HepG2 (cell line): ENCODE data around the gene TMEM63C. TPM values are rescaled to one million over a fixed set of nuclear protein-coding genes. Genes with fewer than 3 reads are reported as not detected.
A peak's percentile ranks its signal among the peaks of the same experiment; 100 is the strongest.

Experiments used
- BORCS8-MEF2B ChIP-seq: sonication (generic); formaldehyde crosslinking; IDR thresholded peaks from 2 replicates; pipeline ENCODE4 v1.8.0; 2022; ENCODE audit warnings: mild to moderate bottlenecking, missing genetic modification reagents
- FOSL2 ChIP-seq: sonication (generic); formaldehyde crosslinking; IDR thresholded peaks from 2 replicates; pipeline ENCODE4 v1.4.0; 2020; ENCODE audit warnings: missing genetic modification reagents
- HMG20A ChIP-seq: IDR thresholded peaks from 2 replicates; pipeline ENCODE4 v1.6.1; 2016; ENCODE audit warnings: borderline replicate concordance
- KAT8 ChIP-seq: IDR thresholded peaks from 2 replicates; pipeline ENCODE4 v1.6.1; 2016; ENCODE audit warnings: missing genetic modification reagents, missing compliant biosample characterization
- MAF1 ChIP-seq: sonication (generic); formaldehyde crosslinking; IDR thresholded peaks from 2 replicates; pipeline ENCODE4 v1.5.0; 2020; ENCODE audit warnings: missing genetic modification reagents, borderline replicate concordance
- MAZ ChIP-seq, 2 experiments: sonication (generic) in 1 of 2; formaldehyde crosslinking in 1 of 2; IDR thresholded peaks; 2 replicates each; pipeline versions ENCODE4 v1.5.0 to v1.6.1; 2012 to 2020; ENCODE audit warnings: low read depth in 2 of 2, mild to moderate bottlenecking in 2 of 2, borderline replicate concordance in 1 of 2, improper control_type of control experiment in 1 of 2, low read length in 1 of 2, missing genetic modification reagents in 1 of 2, moderate library complexity in 1 of 2
- NR2F6 ChIP-seq, 2 experiments: IDR thresholded peaks; 2 replicates each; pipeline ENCODE4 v1.6.1; 2016; ENCODE audit warnings: antibody characterized with exemption in 1 of 2, mild to moderate bottlenecking in 1 of 2
- SP1 ChIP-seq, 2 experiments: fragments of 450-650 bp in 1 of 2; sonication (generic) in 1 of 2; formaldehyde crosslinking in 1 of 2; IDR thresholded peaks; 2 replicates each; pipeline versions ENCODE4 v1.4.0 to v1.6.1; 2016 to 2020; ENCODE audit warnings: missing genetic modification reagents in 1 of 2
- SRF ChIP-seq: IDR thresholded peaks from 2 replicates; pipeline ENCODE4 v1.6.1; 2011; ENCODE audit warnings: mild to moderate bottlenecking, low read depth, low read length, moderate library complexity
- SRSF1 ChIP-seq: fragments of 200-400 bp; formaldehyde crosslinking; optimal IDR thresholded peaks from 2 replicates; pipeline ENCODE3; 2017; ENCODE audit warnings: mild to moderate bottlenecking, low read depth, low read length, moderate library complexity
- ZEB1 ChIP-seq: IDR thresholded peaks from 2 replicates; pipeline ENCODE4 v1.6.1; 2012; ENCODE audit warnings: mild to moderate bottlenecking, low read depth, inconsistent platforms; ENCODE audit not compliant: insufficient replicate concordance
- ZNF232 ChIP-seq: sonication (generic); formaldehyde crosslinking; IDR thresholded peaks from 2 replicates; pipeline ENCODE4 v1.4.0; 2020; ENCODE audit warnings: missing genetic modification reagents, borderline replicate concordance
- ZNF260 ChIP-seq: sonication (generic); formaldehyde crosslinking; IDR thresholded peaks from 2 replicates; pipeline ENCODE4 v1.4.0; 2020; ENCODE audit warnings: missing genetic modification reagents, low read depth, mild to moderate bottlenecking, borderline replicate concordance
- ZNF557 ChIP-seq: sonication (generic); formaldehyde crosslinking; IDR thresholded peaks from 2 replicates; pipeline ENCODE4 v1.4.0; 2020; ENCODE audit warnings: missing genetic modification reagents
- ZNF563 ChIP-seq: sonication (generic); formaldehyde crosslinking; IDR thresholded peaks from 2 replicates; pipeline ENCODE4 v1.8.0; 2022; ENCODE audit warnings: mild to moderate bottlenecking, moderate library complexity, missing genetic modification reagents
- ZNF652 ChIP-seq: IDR thresholded peaks from 2 replicates; pipeline ENCODE4 v1.6.1; 2016; ENCODE audit warnings: low read depth, borderline replicate concordance
- polyA plus RNA-seq, 8 experiments: library from polyadenylated mRNA; depleted of rRNA in 3 of 8; stranded (reverse) in 7 of 8; unstranded in 1 of 8; fragments of >200 nt; fragmentation: Illumina TruSeq in 4 of 8; extraction: Trizol in 4 of 8; gene quantifications; 2 replicates each; pipeline versions ENCODE4 v1.2.1 to v1.2.3, GENCODE V29; 2011 to 2016; ENCODE audit warnings: low read depth in 4 of 8, missing spikeins in 1 of 8, mixed read lengths in 1 of 8; ENCODE audit not compliant: insufficient read depth in 1 of 8
- total RNA-seq, 5 experiments: library from RNA; depleted of rRNA; stranded (reverse); fragments of >200 nt; fragmentation: Illumina TruSeq; extraction: Trizol; gene quantifications; 2 replicates each; pipeline ENCODE4 v1.2.3, GENCODE V29; 2016; ENCODE audit warnings: low read depth in 1 of 5
- TF ChIP-seq, protein P1 (sequence below): sonication (generic); formaldehyde crosslinking; IDR thresholded peaks from 2 replicates; pipeline ENCODE4 v1.4.0; 2020; ENCODE audit warnings: mild to moderate bottlenecking, missing genetic modification reagents
- TF ChIP-seq, protein P2 (sequence below): sonication (generic); IDR thresholded peaks from 2 replicates; pipeline ENCODE4 v1.6.1; 2016; ENCODE audit warnings: low read depth, borderline replicate concordance
- TF ChIP-seq, protein P3 (sequence below): sonication (generic); formaldehyde crosslinking; IDR thresholded peaks from 2 replicates; pipeline ENCODE4 v1.4.0; 2020; ENCODE audit warnings: missing genetic modification reagents

TMEM63C gene
- total and polyA plus RNA-seq, 2 of the 13 experiments (the other 11 are each of a cell fraction or from before 2014, with no cell fraction given) = 0.17 to 0.27 TPM

DNA sequence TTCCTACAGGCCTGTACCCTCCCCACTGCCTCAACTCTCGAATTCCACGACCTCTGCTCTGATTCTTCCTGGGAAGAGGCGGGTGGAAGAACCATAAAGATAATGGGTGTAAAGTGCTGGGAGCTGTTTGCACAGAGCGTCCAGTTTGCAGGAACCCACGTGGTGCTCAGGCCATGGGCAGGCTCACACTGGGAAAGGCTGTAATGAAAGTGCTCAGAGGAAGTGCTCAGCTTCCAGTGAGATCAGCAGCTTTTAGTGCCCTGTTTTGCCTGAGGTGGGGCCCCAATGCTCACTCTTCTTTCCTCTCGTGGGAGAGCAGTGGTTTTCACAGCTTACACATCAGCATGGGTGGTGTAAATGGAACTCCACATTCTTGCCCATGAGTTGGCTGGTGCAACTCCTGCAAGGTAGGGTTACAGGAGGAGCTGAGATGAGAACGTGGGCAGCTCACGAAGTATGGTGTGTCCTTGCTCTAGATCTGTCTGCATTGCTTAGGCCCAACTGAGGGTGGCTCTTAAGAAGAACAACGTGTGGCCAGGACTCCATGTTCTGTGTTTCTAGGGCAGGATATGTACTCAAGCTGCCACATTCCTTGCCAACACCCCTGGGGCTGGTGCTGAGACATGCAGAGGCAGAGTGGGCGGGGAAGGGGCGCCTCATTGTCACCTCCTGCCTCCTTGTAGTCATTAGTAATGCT is 2.9 kb downstream of the TMEM63C start (continued):
- TF ChIP-seq, protein P1, sequence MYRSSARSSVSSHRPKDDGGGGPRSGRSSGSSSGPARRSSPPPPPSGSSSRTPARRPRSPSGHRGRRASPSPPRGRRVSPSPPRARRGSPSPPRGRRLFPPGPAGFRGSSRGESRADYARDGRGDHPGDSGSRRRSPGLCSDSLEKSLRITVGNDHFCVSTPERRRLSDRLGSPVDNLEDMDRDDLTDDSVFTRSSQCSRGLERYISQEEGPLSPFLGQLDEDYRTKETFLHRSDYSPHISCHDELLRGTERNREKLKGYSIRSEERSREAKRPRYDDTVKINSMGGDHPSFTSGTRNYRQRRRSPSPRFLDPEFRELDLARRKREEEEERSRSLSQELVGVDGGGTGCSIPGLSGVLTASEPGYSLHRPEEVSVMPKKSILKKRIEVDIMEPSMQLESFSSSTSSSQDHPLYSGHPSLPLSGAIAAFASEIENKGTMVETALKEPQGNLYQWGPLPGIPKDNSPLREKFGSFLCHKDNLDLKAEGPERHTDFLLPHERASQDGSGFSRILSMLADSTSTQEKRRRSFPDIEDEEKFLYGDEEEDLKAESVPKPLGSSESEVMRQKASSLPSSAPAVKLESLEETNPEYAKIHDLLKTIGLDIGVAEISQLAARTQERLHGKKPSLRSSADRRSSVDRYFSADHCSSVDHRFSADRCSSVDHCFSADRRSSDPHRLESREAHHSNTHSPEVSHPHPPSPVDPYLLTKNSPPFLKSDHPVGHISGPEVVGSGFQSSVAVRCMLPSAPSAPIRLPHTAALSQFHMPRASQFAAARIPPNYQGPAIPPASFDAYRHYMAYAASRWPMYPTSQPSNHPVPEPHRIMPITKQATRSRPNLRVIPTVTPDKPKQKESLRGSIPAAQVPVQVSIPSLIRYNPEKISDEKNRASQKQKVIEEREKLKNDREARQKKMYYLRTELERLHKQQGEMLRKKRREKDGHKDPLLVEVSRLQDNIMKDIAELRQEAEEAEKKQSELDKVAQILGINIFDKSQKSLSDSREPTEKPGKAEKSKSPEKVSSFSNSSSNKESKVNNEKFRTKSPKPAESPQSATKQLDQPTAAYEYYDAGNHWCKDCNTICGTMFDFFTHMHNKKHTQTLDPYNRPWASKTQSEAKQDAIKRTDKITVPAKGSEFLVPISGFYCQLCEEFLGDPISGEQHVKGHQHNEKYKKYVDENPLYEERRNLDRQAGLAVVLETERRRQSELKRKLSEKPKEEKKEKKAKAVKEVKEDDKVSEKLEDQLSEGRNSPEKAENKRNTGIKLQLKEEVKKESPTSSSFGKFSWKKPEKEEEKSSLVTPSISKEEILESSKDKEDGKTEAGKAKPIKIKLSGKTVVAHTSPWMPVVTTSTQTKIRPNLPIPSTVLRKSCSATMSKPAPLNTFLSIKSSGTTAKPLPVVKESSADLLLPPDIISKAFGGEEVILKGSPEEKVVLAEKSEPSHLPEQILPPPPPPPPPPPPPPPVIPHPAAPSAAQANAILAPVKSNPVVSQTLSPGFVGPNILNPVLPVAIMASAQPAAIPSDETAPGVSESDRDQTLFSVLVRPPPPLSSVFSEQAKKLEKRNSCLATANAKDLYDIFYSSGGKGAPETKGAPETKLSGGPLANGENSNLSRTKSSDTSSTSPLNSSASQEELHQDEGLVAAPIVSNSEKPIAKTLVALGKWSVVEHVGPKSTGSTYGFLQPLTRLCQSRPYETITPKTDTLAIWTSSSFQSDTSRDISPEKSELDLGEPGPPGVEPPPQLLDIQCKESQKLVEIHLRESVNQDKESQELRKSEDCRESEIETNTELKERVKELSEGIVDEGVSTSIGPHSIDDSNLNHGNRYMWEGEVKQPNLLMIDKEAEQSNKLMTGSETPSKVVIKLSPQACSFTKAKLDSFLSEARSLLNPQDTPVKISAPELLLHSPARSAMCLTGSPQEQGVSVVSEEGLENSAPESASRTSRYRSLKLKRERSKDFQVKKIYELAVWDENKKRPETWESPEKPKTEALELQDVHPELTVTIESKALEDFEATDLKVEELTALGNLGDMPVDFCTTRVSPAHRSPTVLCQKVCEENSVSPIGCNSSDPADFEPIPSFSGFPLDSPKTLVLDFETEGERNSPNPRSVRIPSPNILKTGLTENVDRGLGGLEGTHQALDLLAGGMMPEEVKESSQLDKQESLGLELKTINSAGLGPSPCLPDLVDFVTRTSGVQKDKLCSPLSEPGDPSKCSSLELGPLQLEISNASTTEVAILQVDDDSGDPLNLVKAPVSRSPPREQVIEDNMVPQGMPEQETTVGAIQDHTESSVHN = no peak
- TF ChIP-seq ZNF563 (CRISPR knock-in tag) = no peak
- TF ChIP-seq KAT8 (CRISPR knock-in tag) = no peak
- no peak for TF ChIP-seq ZEB1
- TF ChIP-seq, protein P2, sequence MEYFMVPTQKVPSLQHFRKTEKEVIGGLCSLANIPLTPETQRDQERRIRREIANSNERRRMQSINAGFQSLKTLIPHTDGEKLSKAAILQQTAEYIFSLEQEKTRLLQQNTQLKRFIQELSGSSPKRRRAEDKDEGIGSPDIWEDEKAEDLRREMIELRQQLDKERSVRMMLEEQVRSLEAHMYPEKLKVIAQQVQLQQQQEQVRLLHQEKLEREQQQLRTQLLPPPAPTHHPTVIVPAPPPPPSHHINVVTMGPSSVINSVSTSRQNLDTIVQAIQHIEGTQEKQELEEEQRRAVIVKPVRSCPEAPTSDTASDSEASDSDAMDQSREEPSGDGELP = no peak
- no peak for TF ChIP-seq FOSL2 (CRISPR knock-in tag)
- no peak for TF ChIP-seq MAZ (IDR thresholded peaks at IDR 0.05; ENCODE audit: borderline replicate concordance, low read depth, low read length)
- no peak for TF ChIP-seq MAZ (CRISPR knock-in tag; IDR thresholded peaks at IDR 0.05; ENCODE audit: low read depth)
- TF ChIP-seq NR2F6 (IDR thresholded peaks at IDR 0.05) = no peak
- TF ChIP-seq NR2F6 (CRISPR knock-in tag; IDR thresholded peaks at IDR 0.05) = peak; percentile 21; the same call in 1 of the 2 replicates
- TF ChIP-seq ZNF652 (CRISPR knock-in tag) = no peak
- TF ChIP-seq ZNF260 (CRISPR knock-in tag) = no peak
- no peak for TF ChIP-seq SP1 (IDR thresholded peaks at IDR 0.05)
- TF ChIP-seq SP1 (CRISPR knock-in tag; IDR thresholded peaks at IDR 0.05) = no peak
- TF ChIP-seq BORCS8-MEF2B (CRISPR knock-in tag) = no peak
- TF ChIP-seq, protein P3, sequence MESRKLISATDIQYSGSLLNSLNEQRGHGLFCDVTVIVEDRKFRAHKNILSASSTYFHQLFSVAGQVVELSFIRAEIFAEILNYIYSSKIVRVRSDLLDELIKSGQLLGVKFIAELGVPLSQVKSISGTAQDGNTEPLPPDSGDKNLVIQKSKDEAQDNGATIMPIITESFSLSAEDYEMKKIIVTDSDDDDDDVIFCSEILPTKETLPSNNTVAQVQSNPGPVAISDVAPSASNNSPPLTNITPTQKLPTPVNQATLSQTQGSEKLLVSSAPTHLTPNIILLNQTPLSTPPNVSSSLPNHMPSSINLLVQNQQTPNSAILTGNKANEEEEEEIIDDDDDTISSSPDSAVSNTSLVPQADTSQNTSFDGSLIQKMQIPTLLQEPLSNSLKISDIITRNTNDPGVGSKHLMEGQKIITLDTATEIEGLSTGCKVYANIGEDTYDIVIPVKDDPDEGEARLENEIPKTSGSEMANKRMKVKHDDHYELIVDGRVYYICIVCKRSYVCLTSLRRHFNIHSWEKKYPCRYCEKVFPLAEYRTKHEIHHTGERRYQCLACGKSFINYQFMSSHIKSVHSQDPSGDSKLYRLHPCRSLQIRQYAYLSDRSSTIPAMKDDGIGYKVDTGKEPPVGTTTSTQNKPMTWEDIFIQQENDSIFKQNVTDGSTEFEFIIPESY (CRISPR knock-in tag) = no peak
- TF ChIP-seq SRF = no peak
- no peak for TF ChIP-seq MAF1 (CRISPR knock-in tag)
- peak; percentile 71; the same call in 1 of the 2 replicates for TF ChIP-seq ZNF557 (CRISPR knock-in tag)
- TF ChIP-seq ZNF232 = no peak
- TF ChIP-seq HMG20A (CRISPR knock-in tag) = no peak
- TF ChIP-seq SRSF1 = no peak
